MM.1S (cell line): ENCODE data around the gene DGCR6L.

ENCODE experiments used
- CTCF ChIP-seq: fragments of 300-600 bp; sonication (generic); IDR thresholded peaks from 2 replicates; pipeline ENCODE4 v1.5.1; 2016; ENCODE audit warnings: antibody characterized with exemption, low read length, mixed read lengths
- EZH2 ChIP-seq: fragments of 300-600 bp; sonication (generic); optimal IDR thresholded peaks from 2 replicates; pipeline ENCODE3; 2017; ENCODE audit warnings: low read depth, mild to moderate bottlenecking, antibody characterized with exemption, low read length, mixed read lengths
- EZH2phosphoT487 ChIP-seq: fragments of 300-600 bp; sonication (generic); IDR thresholded peaks from 2 replicates; pipeline ENCODE4 v1.6.1; 2018; ENCODE audit warnings: antibody characterized with exemption, low read length

- TF ChIP-seq CTCF (no peak), EZH2 (no peak), EZH2phosphoT487 (no peak)
Observed at GRCh38 chr22:20292108-20292507, 27.8 kb downstream of the DGCR6L start.
